ENCODE measurements around the gene PRMT2. TPM values are rescaled to one million over a fixed set of nuclear protein-coding genes. Genes with fewer than 3 reads are reported as not detected.
A peak's percentile ranks its signal among the peaks of the same experiment; 100 is the strongest.

The PRMT2 gene
- total RNA-seq, 2 donors from 2014 or later = 73.6 to 87.1 TPM

DNA sequence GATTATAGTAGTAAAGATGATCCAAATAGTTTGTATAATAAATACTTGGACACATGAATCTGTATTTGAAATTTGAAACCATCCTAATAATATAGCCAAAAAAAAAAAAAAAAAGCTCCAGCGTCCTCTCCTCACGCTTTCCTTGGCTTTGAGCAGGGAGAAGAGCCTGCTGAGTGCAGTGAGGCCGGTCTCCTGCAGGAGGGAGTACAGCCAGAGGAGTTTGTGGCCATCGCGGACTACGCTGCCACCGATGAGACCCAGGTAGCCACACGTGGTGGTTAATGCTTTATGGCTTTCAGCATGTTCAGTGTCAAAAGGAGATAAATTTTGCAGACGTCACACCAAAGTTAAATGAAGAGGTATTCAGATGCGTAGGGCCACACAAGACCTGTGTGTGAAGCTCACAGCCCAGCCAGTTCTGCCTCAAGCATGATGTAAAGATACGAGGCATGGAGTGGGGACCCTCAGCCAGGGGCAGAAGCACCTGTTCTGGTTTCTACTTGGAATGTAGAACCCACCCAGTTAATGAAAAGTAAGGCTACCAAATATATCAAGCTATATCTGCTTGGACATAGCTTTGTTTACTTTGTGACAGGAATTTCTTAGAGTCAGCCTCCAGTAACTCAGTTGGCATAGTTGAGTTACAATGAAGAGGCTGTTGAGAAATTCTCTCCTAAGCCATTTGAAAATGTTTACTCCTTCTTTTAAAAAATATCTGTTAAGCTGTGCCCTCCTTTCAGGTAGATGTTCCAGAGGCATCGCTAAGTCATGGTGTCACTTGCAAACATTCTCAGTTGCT is 8.1 kb downstream of the PRMT2 start:
- Histone ChIP-seq H3K9me3 (ENCODE audit: control insufficient read depth, low read length) (no peaks in the 10 kb centered on the region), H3K4me1 (ENCODE audit: control insufficient read depth, insufficient read depth, low read length) (no peaks in the 10 kb centered on the region), H3K27ac (ENCODE audit: low read depth, low read length) (no peak overlapping the region), H3K9ac (ENCODE audit: extremely low read depth, low read length, poor library complexity, severe bottlenecking) (no peak overlapping the region), H3K4me3 (ENCODE audit: low read length) (no peak overlapping the region), H3K27me3 (ENCODE audit: control insufficient read depth, insufficient read depth, low read length, poor library complexity, severe bottlenecking) (no peaks in the 10 kb centered on the region), H3K36me3 (ENCODE audit: control insufficient read depth, insufficient read depth, low read length) (peaks cover 85% of the 10 kb centered on the region)
- Mint-ChIP-seq H3K36me3 (ENCODE audit: low read depth) (peaks cover 83% of the 10 kb centered on the region), H3K4me1 (peaks cover 2% of the 10 kb centered on the region), H3K4me3 (no peak overlapping the region), H3K27ac (no peak overlapping the region), H3K27me3 (ENCODE audit: insufficient read depth) (no peaks in the 10 kb centered on the region), H3K9me3 (no peaks in the 10 kb centered on the region)
- WGBS, 2 experiments (ENCODE audit: insufficient coverage in 1 of 2, insufficient read length in 1 of 2) = 77 to 83% methylated on average over 9 to 12 of the region's 12 CpGs
- TF ChIP-seq CTCF (conservative IDR thresholded peaks at IDR 0.05) = peak; percentile 34
- no peak for DNase-seq

DNA sequence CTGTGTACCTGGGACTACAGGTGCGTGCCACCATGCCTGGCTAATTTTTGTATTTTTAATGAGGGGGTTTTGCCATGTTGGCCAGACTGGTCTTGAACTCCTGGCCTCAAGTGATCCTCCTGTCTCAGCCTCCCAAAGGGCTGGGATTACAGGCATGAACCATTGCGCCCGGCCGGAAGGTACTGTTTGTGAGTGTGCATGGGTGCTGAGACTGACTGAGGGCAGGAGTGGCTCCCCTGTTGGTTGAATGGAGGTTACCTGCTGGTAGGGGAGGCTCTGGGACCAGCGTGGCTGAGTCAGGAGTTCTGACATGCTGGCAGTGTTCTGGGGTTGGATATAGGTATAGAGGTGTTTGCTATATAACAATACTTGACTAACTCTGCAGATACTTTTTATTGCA is 10.4 kb downstream of the PRMT2 start:
- H3K27me3 Mint-ChIP-seq (ENCODE audit: insufficient read depth) = no peaks in the 10 kb centered on the region
- no peak for DNase-seq
- H3K9ac ChIP-seq (ENCODE audit: extremely low read depth, low read length, poor library complexity, severe bottlenecking) = no peak overlapping the region
- no peak for TF ChIP-seq CTCF (conservative IDR thresholded peaks at IDR 0.05)
- no peak overlapping the region for H3K4me3 ChIP-seq (ENCODE audit: low read length)
- H3K4me1 ChIP-seq (ENCODE audit: control insufficient read depth, insufficient read depth, low read length) = no peaks in the 10 kb centered on the region
- H3K9me3 ChIP-seq (ENCODE audit: control insufficient read depth, low read length) = no peaks in the 10 kb centered on the region
- no peaks in the 10 kb centered on the region for H3K4me1 Mint-ChIP-seq
- H3K27ac ChIP-seq (ENCODE audit: low read depth, low read length) = no peak overlapping the region
- no peaks in the 10 kb centered on the region for H3K9me3 Mint-ChIP-seq
- peaks cover 83% of the 10 kb centered on the region for H3K36me3 Mint-ChIP-seq (ENCODE audit: low read depth)
- 88 to 94% methylated on average over 4 to 5 of the region's 5 CpGs for WGBS, 2 experiments (ENCODE audit: insufficient coverage in 1 of 2, insufficient read length in 1 of 2)
- no peaks in the 10 kb centered on the region for H3K27me3 ChIP-seq (ENCODE audit: control insufficient read depth, insufficient read depth, low read length, poor library complexity, severe bottlenecking)
- peaks cover 92% of the 10 kb centered on the region for H3K36me3 ChIP-seq (ENCODE audit: control insufficient read depth, insufficient read depth, low read length)
- no peak overlapping the region for H3K27ac Mint-ChIP-seq
- H3K4me3 Mint-ChIP-seq = no peak overlapping the region

- Mint-ChIP-seq H3K36me3 (ENCODE audit: low read depth) (peaks cover 81% of the 10 kb centered on the region), H3K4me1 (peaks cover 4% of the 10 kb centered on the region), H3K9me3 (no peaks in the 10 kb centered on the region), H3K27me3 (ENCODE audit: insufficient read depth) (no peaks in the 10 kb centered on the region), H3K4me3 (no peak overlapping the region), H3K27ac (no peak overlapping the region)
- WGBS, 2 experiments (ENCODE audit: insufficient coverage in 1 of 2, insufficient read length in 1 of 2) = 94 to 95% methylated on average over 7 to 9 of the region's 9 CpGs
- H3K36me3 ChIP-seq (ENCODE audit: control insufficient read depth, insufficient read depth, low read length) = peaks cover 84% of the 10 kb centered on the region
- H3K4me3 ChIP-seq (ENCODE audit: low read length) = no peak overlapping the region
- H3K4me1 ChIP-seq (ENCODE audit: control insufficient read depth, insufficient read depth, low read length) = no peaks in the 10 kb centered on the region
- TF ChIP-seq CTCF (conservative IDR thresholded peaks at IDR 0.05) = no peak
- H3K27me3 ChIP-seq (ENCODE audit: control insufficient read depth, insufficient read depth, low read length, poor library complexity, severe bottlenecking) = no peaks in the 10 kb centered on the region
- no peak for DNase-seq
- H3K9me3 ChIP-seq (ENCODE audit: control insufficient read depth, low read length) = no peaks in the 10 kb centered on the region
- no peak overlapping the region for H3K9ac ChIP-seq (ENCODE audit: extremely low read depth, low read length, poor library complexity, severe bottlenecking)
- H3K27ac ChIP-seq (ENCODE audit: low read depth, low read length) = no peak overlapping the region
Measured at GRCh38 chr21:46646541-46647154, 11.2 kb downstream of the PRMT2 start.

Measured in endodermal cell (in vitro differentiated cells).